Amniotic epithelial cell (primary cell): ENCODE data around the gene TBCEL.
"Not testable (repeated sequence)": the region's sequence is repeated elsewhere in the genome, so short reads cannot be mapped to it uniquely, and the experiment has no call there.

Experiments used
- DNase-seq: peaks from one replicate; pipeline ENCODE4 v3.0.0-alpha.2; 2010; ENCODE audit warnings: low read depth

TBCEL gene

GRCh38 chr11:121108413-121108812, 84.5 kb downstream of the TBCEL start:
- DNase-seq, result no peak

- DNase-seq, result no peak
Observed at GRCh38 chr11:121109471-121109870, 85.6 kb downstream of the TBCEL start.

GRCh38 chr11:121109916-121110586, 86.1 kb downstream of the TBCEL start:
- no peak for DNase-seq

DNA sequence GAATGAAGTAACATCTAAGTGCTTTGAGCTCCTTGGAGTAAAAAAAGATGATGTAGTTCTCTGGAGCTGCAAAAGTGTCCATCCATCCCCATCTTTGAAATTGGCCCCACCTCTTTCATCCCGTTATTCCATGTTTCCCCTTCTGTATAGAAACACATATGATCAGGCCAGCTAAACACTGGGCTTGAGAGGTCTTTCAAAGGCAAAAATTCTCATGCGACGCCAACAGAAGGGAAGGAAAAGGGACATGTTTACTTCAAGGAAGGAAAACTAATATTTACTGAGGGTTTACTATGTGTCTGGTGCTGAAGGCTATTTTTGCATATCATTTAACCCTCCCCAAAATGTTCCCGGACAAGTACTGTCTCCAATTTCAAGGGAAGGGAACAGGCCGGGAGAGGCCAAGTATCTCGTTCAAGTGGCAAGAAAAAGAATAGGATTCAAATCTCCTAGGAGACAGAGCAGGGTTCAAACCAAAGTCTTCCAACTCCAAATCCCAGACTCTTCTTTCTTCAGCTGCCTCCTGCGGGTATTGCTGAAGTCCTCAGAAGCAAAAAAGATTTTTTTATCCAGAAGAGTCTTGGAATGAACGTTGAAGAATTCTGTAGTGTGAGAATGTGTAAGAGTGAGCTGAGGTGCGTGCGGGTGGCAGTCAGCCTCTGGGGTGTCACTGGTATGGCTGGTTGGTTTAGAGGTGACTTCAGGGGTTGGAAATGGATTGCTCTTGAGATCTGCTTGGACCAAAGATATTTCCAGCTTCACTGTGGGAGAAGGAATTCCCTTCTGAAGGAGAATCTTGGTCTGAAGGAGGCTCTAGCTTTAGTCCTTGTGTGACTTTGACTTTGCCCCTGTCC, 87.2 kb downstream of the TBCEL start:
- no peak for DNase-seq

GRCh38 chr11:121112498-121113455, 88.9 kb downstream of the TBCEL start:
- peak; percentile 89 for DNase-seq

DNA sequence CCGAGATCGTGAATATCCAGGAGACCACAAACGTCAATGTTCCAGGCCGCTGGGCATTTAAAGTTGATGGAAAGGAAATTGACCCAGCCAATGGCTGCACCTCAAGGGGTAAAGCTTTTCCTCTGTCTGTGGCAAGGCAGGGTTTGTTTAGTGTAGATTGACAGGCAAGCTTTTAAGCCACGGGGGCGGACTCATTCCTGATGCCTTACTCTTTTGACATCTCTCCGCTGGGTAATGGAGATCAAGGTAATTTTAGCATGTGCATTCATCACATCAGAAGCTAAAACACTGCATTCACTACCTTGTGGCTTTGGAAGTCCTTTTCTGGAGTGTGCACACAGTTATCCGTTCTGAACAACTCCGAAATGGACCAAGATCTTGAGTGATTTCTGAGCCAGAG, 89.7 kb downstream of the TBCEL start:
- DNase-seq, result no peak

GRCh38 chr11:121115024-121115423, 91.1 kb downstream of the TBCEL start:
- DNase-seq, result not testable (repeated sequence)

DNA sequence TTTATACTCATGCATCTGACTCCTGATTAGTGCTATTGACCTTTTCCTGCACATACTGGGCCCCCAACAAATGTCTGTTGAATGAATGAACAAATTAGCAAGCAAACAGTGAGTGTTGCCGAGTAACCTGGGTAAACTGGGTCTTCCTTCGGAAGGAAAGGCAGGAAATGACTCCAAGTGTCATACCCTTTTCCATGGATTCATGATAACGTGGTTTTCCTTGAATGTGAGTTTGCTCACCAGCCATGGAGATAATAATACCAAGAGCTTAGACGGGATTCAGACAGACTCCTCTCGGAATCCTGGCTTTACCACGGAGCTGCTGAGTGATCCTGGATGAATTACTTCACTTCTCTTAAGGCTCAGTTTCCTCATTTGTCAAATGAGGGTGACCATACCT, 93.9 kb downstream of the TBCEL start:
- DNase-seq, result peak; percentile 10

- peak; percentile 68 for DNase-seq
Observed at GRCh38 chr11:121119440-121119839, 95.5 kb downstream of the TBCEL start.

DNA sequence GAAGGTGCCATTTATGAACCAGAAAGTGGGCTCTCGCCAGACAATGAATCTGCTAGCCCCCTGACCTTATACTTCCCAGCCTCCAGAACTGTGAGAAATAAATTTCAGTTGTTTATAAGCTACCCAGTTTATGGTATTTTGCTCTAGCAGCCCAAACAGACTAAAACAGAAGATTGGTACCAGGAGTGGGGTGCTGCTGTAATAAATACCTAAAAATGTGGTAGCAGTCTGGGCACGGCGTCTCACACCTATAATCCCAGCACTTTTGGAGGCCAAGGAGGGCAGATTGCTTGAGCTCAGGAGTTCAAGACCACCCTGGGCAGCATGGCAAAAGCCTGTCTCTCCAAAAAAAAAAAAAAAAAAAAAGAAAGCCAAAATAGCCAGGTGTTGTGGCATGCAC, 98.4 kb downstream of the TBCEL start:
- DNase-seq, result no peak

- DNase-seq, result no peak
Observed at GRCh38 chr11:121123496-121124069, 99.7 kb downstream of the TBCEL start.

GRCh38 chr11:121127809-121128208, 103.9 kb downstream of the TBCEL start:
- no peak for DNase-seq

DNA sequence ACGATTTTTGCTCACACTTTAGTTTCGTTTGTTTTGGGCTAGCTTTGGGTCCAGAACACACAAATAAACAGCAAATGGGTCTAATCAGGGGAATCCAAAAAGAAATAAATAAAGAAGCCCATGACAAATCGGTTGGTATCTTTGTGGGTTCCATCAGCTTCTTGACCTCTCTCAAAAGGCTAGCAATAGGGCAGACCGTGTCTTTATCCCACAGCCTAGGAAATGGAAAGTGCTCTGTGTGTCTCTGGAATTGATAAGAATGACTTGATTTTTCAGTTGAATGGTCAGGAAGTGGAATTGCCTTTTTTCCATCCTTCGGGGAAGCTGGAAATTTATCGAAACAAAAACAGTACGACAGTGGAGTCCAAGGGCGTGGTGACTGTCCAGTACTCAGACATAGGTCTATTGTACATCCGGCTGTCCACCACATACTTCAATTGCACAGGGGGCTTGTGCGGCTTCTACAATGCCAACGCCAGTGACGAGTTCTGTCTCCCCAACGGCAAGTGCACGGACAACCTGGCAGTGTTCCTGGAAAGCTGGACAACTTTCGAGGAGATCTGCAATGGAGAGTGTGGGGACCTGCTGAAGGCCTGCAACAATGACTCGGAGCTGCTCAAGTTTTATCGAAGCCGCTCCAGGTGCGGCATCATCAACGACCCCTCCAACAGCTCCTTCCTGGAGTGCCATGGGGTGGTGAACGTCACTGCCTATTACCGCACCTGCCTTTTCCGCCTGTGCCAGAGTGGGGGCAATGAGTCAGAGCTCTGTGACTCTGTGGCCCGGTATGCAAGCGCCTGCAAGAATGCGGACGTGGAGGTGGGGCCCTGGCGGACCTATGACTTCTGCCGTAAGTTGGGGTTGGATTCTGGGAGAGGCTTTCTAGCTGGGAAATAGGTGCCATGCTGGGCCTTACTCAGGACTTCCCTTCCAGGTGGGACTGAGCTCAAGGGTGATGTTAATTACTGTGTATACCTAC, 105.7 kb downstream of the TBCEL start:
- DNase-seq, result no peak

DNA sequence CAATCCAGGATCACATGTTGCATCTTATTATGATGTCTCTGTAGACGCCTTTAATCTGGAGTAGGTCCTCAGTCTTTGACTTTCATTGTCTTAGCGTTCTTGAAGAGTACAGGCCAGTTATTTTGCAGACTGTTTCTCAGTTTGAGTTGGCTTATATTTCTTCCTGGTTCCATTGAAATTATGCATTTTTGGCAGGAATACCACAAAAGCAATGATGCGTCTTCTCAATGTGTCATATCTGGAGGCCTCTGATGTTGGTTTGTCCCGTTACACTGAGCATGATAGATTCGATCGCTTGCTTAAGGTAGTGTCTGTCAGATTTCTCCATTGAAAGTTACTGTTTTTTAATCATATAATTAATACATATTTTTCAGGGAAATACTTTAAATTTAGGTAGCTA, 107.8 kb downstream of the TBCEL start:
- no peak for DNase-seq

DNA sequence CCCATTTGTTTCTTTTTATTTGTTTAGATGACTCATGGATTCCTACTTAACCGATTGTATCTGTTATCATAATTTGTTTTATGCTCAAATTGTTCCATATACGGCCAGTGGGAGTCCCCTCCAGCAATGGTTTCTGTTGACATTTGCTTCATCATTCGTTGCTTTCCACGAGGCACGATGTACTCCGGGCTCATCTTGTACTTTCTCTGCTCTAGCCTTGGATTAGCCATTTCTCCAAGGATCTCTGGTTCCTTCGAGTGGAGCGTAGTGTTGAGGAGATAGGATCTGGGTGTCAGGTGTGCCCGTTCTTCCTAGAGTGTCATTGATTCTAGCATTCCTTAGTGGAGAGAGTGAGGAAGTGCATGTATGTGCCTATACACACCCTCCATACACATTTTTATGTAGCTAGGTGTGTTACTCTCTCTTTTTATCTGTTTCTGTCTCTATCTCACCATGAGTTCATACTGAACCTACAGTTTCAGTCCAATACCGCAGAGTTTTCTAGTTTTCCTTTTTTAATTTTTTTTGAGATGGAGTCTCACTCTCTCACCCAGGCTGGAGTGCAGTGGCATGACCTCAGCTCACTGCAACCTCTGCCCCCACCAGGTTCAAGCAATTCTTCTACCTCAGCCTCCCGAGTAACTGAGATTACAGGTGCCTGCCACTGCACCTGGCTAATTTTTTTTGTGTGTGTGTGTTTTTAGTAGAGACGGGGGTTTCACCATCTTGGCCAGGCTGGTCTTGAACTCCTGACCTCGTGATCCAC, 108.5 kb downstream of the TBCEL start:
- no peak for DNase-seq

DNA sequence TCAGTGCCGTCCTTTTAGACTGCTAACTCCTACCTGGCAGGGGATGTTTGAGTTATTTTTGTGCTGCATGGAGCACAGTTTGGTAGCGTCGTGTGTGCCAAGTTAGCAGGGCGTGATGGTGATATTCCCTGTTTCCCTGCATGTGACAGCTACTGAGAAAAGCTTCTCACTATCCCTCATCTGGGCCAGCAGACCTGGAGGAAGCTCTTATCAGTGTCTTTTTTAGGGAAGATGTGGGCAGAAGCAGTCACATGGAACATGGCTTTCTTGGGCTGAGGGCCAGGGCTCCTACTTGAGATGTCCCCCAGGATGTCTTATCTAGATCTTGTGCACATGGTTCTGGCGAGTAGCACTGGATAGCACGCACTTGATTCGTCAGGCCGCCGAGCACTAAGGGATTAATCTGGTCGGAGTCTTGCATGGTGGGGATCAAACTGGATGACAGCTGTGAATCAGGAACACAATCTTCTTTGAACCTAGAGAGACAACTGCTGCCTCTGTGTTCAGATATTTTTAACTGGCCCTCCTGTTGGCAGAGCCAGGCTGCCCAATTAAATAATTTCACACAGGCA, 110.9 kb downstream of the TBCEL start:
- peak; percentile 10 for DNase-seq

GRCh38 chr11:121137005-121137404, 113.1 kb downstream of the TBCEL start:
- DNase-seq, result no peak

DNA sequence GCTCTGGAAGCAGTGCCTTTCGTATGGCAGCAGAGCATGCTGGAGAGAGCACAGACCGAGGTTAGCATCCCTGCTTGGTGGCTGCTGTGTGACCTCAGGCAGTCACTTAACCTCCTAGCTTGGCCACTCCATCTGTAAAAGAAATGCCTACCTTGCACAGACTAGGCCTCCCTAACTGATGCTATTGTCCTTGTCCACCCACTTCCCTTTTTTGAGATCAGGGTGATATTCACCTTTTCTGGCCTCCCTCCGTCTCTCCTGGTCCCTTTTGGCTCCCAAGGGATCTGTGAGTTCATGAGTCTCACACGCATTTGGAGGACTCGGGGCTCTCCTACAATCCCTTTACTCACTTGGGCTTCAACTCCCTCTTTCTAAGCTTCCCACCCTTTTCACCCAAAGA, 114.4 kb downstream of the TBCEL start:
- no peak for DNase-seq

DNA sequence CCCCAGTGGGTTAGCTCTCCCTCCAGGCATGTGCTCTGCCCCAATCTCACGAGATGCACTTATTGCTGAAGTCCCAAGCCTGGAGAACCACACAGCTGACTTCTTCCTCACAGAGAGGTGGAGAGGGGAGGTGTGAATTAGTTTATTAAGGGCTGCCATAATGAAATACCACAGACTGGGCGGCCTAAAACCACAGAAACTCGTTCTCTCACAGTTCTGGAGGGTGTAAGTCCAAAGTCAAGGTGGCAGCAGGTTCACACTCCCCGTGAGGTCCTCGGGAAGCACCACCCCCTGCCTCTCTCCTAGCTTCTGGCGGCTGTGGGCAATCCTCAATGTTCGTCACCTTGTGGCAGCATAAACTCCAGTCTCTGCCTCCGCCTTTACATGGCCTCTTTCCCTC, 116.5 kb downstream of the TBCEL start:
- DNase-seq, result no peak
